HepG2 (cell line): Measurements from ENCODE around the gene MRPL14. TPM values are rescaled to one million over a fixed set of nuclear protein-coding genes. Genes with fewer than 3 reads are reported as not detected.

Experiments used
- AGO1 ChIP-seq: fragments of 200-400 bp; formaldehyde crosslinking; IDR thresholded peaks from 2 replicates; pipeline ENCODE4 v1.6.1; 2017; ENCODE audit warnings: mild to moderate bottlenecking, low read depth, low read length, moderate library complexity; ENCODE audit not compliant: poor library complexity, severe bottlenecking
- ARNT2 ChIP-seq: sonication (generic); formaldehyde crosslinking; IDR thresholded peaks from 2 replicates; pipeline ENCODE4 v1.8.0; 2022; ENCODE audit warnings: mild to moderate bottlenecking, low read depth, missing genetic modification reagents, moderate library complexity
- CBX1 ChIP-seq: IDR thresholded peaks from one replicate; pipeline ENCODE4 v1.6.1; 2016; ENCODE audit warnings: antibody characterized with exemption, low read depth
- CBX5 ChIP-seq: sonication (generic); formaldehyde crosslinking; IDR thresholded peaks from 2 replicates; pipeline ENCODE4 v1.4.0; 2020; ENCODE audit warnings: missing genetic modification reagents, borderline replicate concordance
- IRF2 ChIP-seq: IDR thresholded peaks from 2 replicates; pipeline ENCODE4 v1.6.1; 2018; ENCODE audit warnings: missing genetic modification reagents, missing compliant biosample characterization
- PITX1 ChIP-seq: sonication (generic); formaldehyde crosslinking; IDR thresholded peaks from 2 replicates; pipeline ENCODE4 v1.5.1; 2020; ENCODE audit warnings: mild to moderate bottlenecking, missing genetic modification reagents
- SIN3A ChIP-seq: IDR thresholded peaks from 2 replicates; pipeline ENCODE4 v1.6.1; 2011; ENCODE audit warnings: low read depth, mild to moderate bottlenecking, control low read depth, low read length, borderline replicate concordance
- TCF7 ChIP-seq: sonication (generic); IDR thresholded peaks from 2 replicates; pipeline ENCODE4 v1.6.1; 2016; ENCODE audit warnings: antibody characterized with exemption, low read depth
- TFDP1 ChIP-seq: IDR thresholded peaks from 2 replicates; pipeline ENCODE4 v1.6.1; 2016; ENCODE audit warnings: missing compliant biosample characterization, missing genetic modification reagents, borderline replicate concordance
- ZNF280B ChIP-seq: sonication (generic); formaldehyde crosslinking; IDR thresholded peaks from 2 replicates; pipeline ENCODE4 v1.5.0; 2020; ENCODE audit warnings: missing genetic modification reagents, mild to moderate bottlenecking, borderline replicate concordance
- ZNF580 ChIP-seq: IDR thresholded peaks from 2 replicates; pipeline ENCODE4 v1.6.1; 2016; ENCODE audit warnings: low read depth, borderline replicate concordance
- ZNF790 ChIP-seq: sonication (generic); formaldehyde crosslinking; IDR thresholded peaks from 2 replicates; pipeline ENCODE4 v1.8.0; 2022; ENCODE audit warnings: missing genetic modification reagents, mild to moderate bottlenecking, borderline replicate concordance
- polyA plus RNA-seq, 8 experiments: library from polyadenylated mRNA; depleted of rRNA in 3 of 8; stranded (reverse) in 7 of 8; unstranded in 1 of 8; fragments of >200 nt; fragmentation: Illumina TruSeq in 4 of 8; extraction: Trizol in 4 of 8; gene quantifications; 2 replicates each; pipeline versions ENCODE4 v1.2.1 to v1.2.3, GENCODE V29; 2011 to 2016; ENCODE audit warnings: low read depth in 4 of 8, missing spikeins in 1 of 8, mixed read lengths in 1 of 8; ENCODE audit not compliant: insufficient read depth in 1 of 8
- total RNA-seq, 5 experiments: library from RNA; depleted of rRNA; stranded (reverse); fragments of >200 nt; fragmentation: Illumina TruSeq; extraction: Trizol; gene quantifications; 2 replicates each; pipeline ENCODE4 v1.2.3, GENCODE V29; 2016; ENCODE audit warnings: low read depth in 1 of 5

Gene MRPL14
- total and polyA plus RNA-seq, 2 of the 13 experiments (the other 11 are each of a cell fraction or from before 2014, with no cell fraction given), result 157 to 178 TPM

- TF ChIP-seq TCF7, result peak; percentile 56; the same call in 1 of the 2 replicates
- TF ChIP-seq SIN3A, result no peak; the same call in 1 of the 2 replicates
- TF ChIP-seq IRF2 (CRISPR knock-in tag), result no peak
- 0 out of 2 replicates have a peak, but pooled peaks have one; percentile 38 for TF ChIP-seq ZNF580
- TF ChIP-seq ZNF280B (CRISPR knock-in tag), result no peak
- TF ChIP-seq AGO1, result no peak
- TF ChIP-seq CBX1, result peak; percentile 4
- TF ChIP-seq TFDP1 (CRISPR knock-in tag), result peak; percentile 72; the same call in 1 of the 2 replicates
- TF ChIP-seq CBX5, result no peak
- peak; percentile 86; the same call in 1 of the 2 replicates for TF ChIP-seq ARNT2 (CRISPR knock-in tag)
- TF ChIP-seq PITX1 (CRISPR knock-in tag), result 0 out of 2 replicates have a peak, but pooled peaks have one; percentile 25
- TF ChIP-seq ZNF790 (CRISPR knock-in tag), result peak; percentile 75; the same call in 1 of the 2 replicates
Observed at GRCh38 chr6:44072959-44073611, 54.2 kb downstream of the MRPL14 start (continued).
